Omental fat pad (tissue), 4 donors: Measurements from ENCODE around the gene ZNF438. TPM values are rescaled to one million over a fixed set of nuclear protein-coding genes. Genes with fewer than 3 reads are reported as not detected.

Experiments used
- ATAC-seq: fragments of 150-250 bp; one replicate; pipeline ENCODE4 v1.9.1; 2016; ENCODE audit warnings: mild to moderate bottlenecking, moderate library complexity; ENCODE audit not compliant: low FRiP score
- DNase-seq: peaks from one replicate; pipeline ENCODE4 v3.0.0-alpha.2; 2019; ENCODE audit warnings: low spot score
- CTCF ChIP-seq, 3 donors: fragments of 450-650 bp; IDR thresholded peaks; one replicate each; pipeline ENCODE4 v1.5.1; 2016 to 2017; ENCODE audit warnings: antibody characterized with exemption in 3 of 3, mild to moderate bottlenecking in 3 of 3, moderate library complexity in 2 of 3
- total RNA-seq, 4 donors: library from RNA; depleted of rRNA; stranded (reverse); fragments of >200 nt; gene quantifications; one replicate each; pipeline ENCODE4 v1.1.0, GENCODE V29; 2016

The ZNF438 gene
- total RNA-seq, 4 donors from 2014 or later, result 8.9 to 22.9 (median 12.3) TPM

DNA sequence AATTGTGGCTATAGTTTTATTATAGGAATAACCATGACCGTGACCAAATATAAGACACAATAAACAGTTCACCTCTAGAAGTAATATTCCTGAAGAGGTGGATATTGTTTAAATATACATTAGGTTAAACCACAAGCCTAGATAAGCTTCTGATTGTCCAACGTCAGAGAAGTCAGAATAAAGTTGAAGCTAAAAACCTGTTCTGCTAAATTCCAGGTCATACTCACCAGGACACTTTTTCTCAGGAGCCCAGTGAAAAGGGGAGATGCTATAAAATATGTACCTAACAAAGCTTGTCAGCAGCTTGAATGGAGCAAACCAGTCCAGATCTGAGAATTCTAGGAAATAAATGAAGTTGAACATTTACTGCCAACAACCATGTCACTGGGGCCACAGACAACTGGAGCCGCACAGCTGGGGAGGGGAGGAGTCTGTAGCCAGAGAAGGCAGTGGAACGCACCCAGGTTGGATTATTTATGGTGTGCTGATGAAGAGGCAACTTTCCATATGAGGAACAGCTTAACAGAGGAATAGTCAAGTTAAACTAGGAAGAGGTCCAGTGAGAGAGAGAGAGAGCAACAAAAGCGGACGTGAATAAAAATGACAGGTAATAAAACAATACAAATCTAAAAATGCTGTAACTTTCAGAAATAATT is 191.1 kb downstream of the ZNF438 start:
- no peak for DNase-seq
- no peak for ATAC-seq

DNA sequence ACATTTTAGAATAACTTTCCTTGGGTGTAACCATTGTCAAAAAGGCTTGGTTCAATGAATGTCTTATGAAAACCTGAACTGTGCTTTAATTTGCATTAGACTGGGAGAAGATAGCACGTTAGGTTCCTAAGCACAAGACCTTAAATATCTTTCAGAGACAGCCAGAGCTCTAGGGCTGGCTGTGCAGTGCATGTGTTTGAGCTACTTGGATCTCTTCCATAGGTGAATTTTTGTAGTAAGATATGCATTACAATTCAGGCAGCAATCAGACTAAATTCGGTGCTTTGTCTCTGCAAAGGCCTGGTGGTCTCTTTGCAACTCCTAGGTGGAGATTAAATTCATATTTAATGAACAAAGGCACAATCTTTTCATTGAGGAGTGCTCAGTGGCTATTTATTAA is 192.0 kb downstream of the ZNF438 start:
- no peak for ATAC-seq
- no peak for TF ChIP-seq CTCF (IDR thresholded peaks at IDR 0.05)
- DNase-seq, result no peak

More for the DNA sequence above, 191.1 kb downstream of the ZNF438 start:
- TF ChIP-seq CTCF (IDR thresholded peaks at IDR 0.05), result no peak

- TF ChIP-seq CTCF (IDR thresholded peaks at IDR 0.05), result no peak
- ATAC-seq, result no peak
- no peak for DNase-seq
Measured at GRCh38 chr10:30836406-30836805, 195.3 kb downstream of the ZNF438 start.

- no peak for TF ChIP-seq CTCF (IDR thresholded peaks at IDR 0.05)
- ATAC-seq, result no peak
- no peak for DNase-seq
Measured at GRCh38 chr10:30835146-30835545, 196.5 kb downstream of the ZNF438 start.

- DNase-seq, result no peak
- ATAC-seq, result no peak
- TF ChIP-seq CTCF (IDR thresholded peaks at IDR 0.05), result no peak
Measured at GRCh38 chr10:30834651-30835050, 197.0 kb downstream of the ZNF438 start.

- TF ChIP-seq CTCF (IDR thresholded peaks at IDR 0.05), result no peak
- ATAC-seq (no peak), DNase-seq (no peak)
Measured at GRCh38 chr10:30834153-30834552, 197.5 kb downstream of the ZNF438 start.

- no peak for TF ChIP-seq CTCF (IDR thresholded peaks at IDR 0.05)
- DNase-seq, result no peak
- ATAC-seq, result no peak
Measured at GRCh38 chr10:30833628-30833970, 198.1 kb downstream of the ZNF438 start.
